ENCODE measurements around the gene DDX43.

DDX43 gene

DNA sequence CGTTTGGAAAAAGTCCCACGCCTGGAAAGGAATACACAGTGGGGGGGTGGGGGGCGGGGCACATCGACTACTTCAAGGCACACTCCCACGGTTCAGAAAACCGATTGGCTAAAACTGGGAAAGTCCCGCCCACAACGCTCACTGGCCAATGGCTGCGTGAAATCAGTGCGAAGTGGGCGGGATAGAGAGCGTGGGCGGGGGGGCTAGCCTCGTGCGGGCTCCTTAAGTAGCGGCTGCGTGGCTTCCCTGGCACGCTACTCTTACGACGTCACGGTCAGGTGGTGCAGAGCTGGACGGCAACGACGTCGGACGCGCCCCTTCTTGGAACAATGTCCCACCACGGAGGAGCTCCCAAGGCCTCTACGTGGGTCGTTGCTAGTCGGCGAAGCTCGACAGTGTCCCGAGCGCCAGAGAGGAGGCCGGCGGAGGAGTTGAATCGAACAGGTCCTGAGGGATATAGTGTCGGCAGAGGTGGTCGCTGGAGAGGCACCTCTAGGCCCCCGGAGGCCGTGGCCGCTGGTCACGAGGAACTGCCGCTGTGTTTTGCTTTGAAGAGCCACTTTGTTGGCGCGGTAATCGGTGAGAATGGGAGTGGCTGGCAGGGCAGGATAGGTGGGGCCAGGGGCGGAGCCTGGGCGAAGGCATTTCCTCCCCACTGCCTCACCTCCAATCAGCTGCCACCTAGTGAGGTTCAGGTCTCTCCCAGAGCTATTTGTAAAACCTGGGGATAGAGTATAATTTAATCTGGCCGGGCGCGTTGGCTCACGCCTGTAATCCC lies at the start of gene DDX43:
DDX43 (plus strand) TSS at position 252 of the 778 bp plus-strand sequence; CDS start at position 330, 78 bp downstream.
- no peaks in the 10 kb centered on the region for H3K4me1 Mint-ChIP-seq
- H3K27ac Mint-ChIP-seq, result peak within 1 kb of the TSS; percentile 44
- H3K36me3 Mint-ChIP-seq (ENCODE audit: low read depth), result no peaks in the 10 kb centered on the region
- TF ChIP-seq, protein P1, sequence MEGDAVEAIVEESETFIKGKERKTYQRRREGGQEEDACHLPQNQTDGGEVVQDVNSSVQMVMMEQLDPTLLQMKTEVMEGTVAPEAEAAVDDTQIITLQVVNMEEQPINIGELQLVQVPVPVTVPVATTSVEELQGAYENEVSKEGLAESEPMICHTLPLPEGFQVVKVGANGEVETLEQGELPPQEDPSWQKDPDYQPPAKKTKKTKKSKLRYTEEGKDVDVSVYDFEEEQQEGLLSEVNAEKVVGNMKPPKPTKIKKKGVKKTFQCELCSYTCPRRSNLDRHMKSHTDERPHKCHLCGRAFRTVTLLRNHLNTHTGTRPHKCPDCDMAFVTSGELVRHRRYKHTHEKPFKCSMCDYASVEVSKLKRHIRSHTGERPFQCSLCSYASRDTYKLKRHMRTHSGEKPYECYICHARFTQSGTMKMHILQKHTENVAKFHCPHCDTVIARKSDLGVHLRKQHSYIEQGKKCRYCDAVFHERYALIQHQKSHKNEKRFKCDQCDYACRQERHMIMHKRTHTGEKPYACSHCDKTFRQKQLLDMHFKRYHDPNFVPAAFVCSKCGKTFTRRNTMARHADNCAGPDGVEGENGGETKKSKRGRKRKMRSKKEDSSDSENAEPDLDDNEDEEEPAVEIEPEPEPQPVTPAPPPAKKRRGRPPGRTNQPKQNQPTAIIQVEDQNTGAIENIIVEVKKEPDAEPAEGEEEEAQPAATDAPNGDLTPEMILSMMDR (IDR thresholded peaks at IDR 0.05), result no peak
- H3K4me3 Mint-ChIP-seq, result no peak within 1 kb of the TSS
- peaks cover 7% of the 10 kb centered on the region for H3K9me3 Mint-ChIP-seq
- no peak for DNase-seq
- H3K27me3 Mint-ChIP-seq (ENCODE audit: low read depth, poor library complexity), result no peaks in the 10 kb centered on the region

DNA sequence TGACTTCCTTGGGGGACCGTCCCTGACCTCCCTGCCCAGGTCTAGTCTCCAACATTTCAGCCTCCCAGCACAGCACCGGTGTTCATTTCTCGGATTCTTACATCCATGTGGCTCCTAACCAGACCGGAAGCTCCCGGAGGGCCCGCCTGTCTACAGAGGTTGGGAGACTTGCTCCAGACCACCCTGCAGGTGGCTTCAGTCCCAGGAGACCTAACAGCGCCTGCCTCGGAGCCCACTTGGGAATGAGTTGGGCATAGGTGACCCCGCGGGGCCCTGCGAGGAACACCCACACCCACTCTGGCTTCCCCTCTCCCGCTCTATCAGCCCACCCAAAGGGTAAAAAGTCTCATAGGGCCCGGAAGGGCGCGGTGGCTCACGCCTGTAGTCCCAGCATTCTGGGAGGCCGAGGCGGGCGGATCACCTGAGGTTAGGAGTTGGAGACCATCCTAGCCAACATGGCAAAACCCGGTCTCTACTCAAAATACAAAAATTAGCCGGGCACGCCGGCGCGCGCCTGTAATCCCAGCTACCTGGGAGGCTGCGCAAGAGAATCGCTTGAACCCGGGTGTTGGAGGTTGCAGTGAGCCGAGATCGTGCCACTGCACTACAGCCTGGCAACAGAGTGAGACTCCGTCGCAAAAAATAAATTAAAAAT lies 46.0 kb upstream of the DDX43 start:
- Mint-ChIP-seq H3K4me1 (no peaks in the 10 kb centered on the region), H3K27ac (no peak overlapping the region), H3K36me3 (ENCODE audit: low read depth) (no peaks in the 10 kb centered on the region), H3K4me3 (no peak overlapping the region), H3K9me3 (no peaks in the 10 kb centered on the region), H3K27me3 (ENCODE audit: low read depth, poor library complexity) (peaks cover 55% of the 10 kb centered on the region)
- no peak for DNase-seq
- TF ChIP-seq, protein P1 (IDR thresholded peaks at IDR 0.05), result no peak

DNA sequence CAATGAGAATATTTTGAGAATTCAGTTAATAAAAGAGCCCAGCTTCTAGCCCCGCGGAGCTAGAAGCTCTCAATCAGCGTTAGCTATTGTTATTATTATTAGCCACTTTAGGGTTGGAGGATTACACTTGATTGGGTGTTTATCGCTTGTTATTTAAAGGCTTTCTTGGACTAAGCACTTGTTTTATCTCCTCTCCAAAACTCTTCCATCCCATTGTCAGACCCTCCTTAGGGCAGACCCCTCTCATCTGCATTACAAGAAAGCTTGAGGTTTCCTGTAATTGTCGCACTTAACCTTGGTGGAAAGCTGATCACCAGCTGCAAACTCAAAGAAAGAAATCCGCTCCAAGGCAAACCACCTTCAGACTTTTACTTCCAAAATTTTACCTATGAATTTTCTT lies 45.3 kb upstream of the DDX43 start:
- Mint-ChIP-seq H3K27me3 (ENCODE audit: low read depth, poor library complexity) (peaks cover 51% of the 10 kb centered on the region), H3K27ac (no peak overlapping the region), H3K36me3 (ENCODE audit: low read depth) (no peaks in the 10 kb centered on the region), H3K4me3 (no peak overlapping the region), H3K4me1 (no peaks in the 10 kb centered on the region), H3K9me3 (no peaks in the 10 kb centered on the region)
- no peak for DNase-seq
- TF ChIP-seq, protein P1 (IDR thresholded peaks at IDR 0.05), result no peak

DNA sequence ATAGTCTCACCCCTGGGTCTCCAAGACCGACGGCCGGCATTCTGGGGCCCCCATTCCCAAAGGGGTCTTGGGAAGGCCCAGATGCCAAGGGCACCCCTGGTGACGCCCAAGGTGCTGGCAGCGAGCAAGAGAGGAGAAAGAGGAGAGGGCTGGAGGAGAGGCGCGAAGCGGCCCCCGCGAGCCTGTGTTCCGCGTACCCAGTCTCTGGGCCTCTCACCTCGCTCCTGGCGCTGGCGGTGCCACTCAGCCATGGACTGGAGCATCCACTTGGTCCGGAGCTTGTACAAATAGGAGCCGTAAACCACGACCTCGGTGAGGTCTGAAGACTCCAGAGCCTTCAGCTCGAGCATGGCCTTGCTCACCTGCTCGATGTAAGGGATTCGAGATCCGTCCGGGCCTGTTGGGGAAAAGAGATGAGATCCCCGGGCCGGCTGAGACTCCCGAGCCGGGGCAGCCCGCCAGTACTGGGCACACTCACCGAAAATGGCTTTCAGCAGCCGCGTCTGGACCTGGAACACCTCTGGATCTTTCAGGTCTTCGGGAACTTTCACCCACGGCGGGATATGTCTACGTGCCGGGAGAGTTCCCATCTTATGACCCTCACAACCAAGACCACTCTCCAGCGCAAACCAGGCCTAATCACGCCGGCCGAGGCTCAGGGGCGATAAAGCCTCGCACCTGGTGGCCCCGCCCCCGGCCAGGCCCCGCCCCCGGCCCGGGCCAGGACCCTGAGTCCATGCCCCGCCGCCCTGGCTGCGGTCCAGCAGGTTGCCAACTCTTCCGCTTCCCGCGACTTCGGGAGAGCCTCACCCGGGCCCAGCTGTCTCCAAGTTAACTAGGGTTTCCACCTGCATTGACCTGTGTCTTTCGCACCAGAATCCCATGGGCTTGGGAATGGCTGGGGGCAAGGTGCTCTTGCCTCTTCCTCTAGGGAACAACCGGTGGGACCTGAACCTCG lies 40.7 kb upstream of the DDX43 start, which contains the start of gene DPPA5:
DPPA5 (minus strand) TSS at position 641 of the 958 bp plus-strand sequence; CDS start at position 590, 51 bp downstream.
- no peak within 1 kb of the TSS for H3K27ac Mint-ChIP-seq
- TF ChIP-seq, protein P1 (IDR thresholded peaks at IDR 0.05), result no peak

DNA sequence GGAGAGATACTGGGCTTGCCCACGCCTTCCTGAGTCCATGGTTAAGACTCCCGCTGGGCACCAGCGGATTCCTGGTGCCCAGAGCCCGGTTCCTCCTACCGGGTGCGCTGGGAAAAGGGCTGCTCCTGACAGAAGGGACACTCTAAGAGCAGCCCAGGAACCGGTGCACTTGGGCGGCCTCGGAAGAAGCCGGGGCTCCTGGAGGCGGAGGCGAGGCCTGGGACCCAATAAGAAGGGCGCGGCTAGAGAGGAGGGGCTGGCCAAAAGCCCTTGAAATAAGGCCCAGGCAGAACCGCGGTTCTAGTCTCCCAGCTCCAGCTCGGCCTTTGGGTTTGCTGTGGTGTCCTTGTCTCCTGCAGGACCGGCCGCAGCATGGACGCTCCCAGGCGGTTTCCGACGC lies 32.3 kb upstream of the DDX43 start, which contains the start of gene KHDC3L:
KHDC3L (plus strand) TSS at position 301 of the 400 bp plus-strand sequence; CDS start at position 373, 72 bp downstream.
- TF ChIP-seq, protein P1 (IDR thresholded peaks at IDR 0.05), result no peak
- Mint-ChIP-seq H3K9me3 (peaks cover 4% of the 10 kb centered on the region), H3K4me1 (no peaks in the 10 kb centered on the region), H3K27me3 (ENCODE audit: low read depth, poor library complexity) (no peaks in the 10 kb centered on the region), H3K4me3 (no peak within 1 kb of the TSS), H3K36me3 (ENCODE audit: low read depth) (no peaks in the 10 kb centered on the region), H3K27ac (no peak within 1 kb of the TSS)
- DNase-seq, result no peak

More for the DNA sequence above, 40.7 kb upstream of the DDX43 start, which contains the start of gene DPPA5:
- H3K4me3 Mint-ChIP-seq, result no peak within 1 kb of the TSS
- no peak for DNase-seq
- no peaks in the 10 kb centered on the region for H3K36me3 Mint-ChIP-seq (ENCODE audit: low read depth)
- peaks cover 25% of the 10 kb centered on the region for H3K27me3 Mint-ChIP-seq (ENCODE audit: low read depth, poor library complexity)
- H3K4me1 Mint-ChIP-seq, result no peaks in the 10 kb centered on the region
- peaks cover 4% of the 10 kb centered on the region for H3K9me3 Mint-ChIP-seq
